ENCODE data around the gene TAF1B.
"Not testable (repeated sequence)": the region's sequence is repeated elsewhere in the genome, so short reads cannot be mapped to it uniquely, and the experiment has no call there.

The TAF1B gene

DNA sequence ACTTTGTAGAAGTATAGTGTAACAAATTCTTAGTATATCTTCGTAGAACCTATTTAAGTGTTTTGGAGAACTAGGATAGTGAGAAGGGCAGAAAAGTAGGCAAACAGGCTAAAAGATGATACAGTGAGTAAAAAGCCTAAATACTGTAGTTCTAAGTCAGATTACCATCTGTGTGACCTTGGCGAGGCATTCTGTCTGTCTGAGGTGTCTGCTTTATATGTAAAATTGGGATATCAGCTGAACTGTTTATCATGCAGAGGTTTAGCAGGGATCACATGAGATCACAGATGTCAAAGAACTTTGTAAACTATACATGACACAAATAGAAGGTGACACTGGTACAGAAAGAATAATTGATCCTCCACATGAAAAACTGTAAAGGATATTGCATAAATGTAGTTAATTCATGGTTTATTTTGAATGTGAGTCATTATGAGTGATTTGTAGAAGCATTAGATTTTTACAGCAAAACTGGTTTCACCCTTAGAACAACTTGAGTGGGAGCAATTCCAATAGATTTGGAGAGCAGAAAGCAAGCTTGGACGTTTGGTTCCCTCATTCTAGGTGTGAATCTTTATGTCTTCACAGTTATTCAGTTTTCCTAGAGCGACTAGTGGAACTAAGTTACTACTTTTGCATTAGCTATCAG lies 41.9 kb downstream of the TAF1B start:
- no peak for DNase-seq

DNA sequence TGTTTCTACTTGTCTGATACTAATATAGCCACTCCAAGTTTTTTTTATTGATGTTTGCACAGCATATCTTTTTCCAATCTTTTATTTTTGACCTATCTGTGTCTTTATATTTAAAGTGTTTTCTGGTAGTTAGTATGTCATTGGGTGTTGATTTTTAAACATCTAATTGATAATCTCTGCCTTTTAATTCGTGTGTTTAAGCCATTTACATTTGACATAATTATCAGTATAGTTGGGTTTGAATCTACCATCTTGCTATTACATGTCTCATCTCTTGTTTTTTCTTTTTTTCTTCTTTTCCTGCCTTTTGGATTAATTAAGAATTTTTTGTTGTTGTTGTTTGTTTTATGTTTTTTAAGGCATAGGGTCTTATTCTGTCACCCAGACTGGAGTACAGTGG lies 44.2 kb downstream of the TAF1B start:
- DNase-seq, result no peak

DNA sequence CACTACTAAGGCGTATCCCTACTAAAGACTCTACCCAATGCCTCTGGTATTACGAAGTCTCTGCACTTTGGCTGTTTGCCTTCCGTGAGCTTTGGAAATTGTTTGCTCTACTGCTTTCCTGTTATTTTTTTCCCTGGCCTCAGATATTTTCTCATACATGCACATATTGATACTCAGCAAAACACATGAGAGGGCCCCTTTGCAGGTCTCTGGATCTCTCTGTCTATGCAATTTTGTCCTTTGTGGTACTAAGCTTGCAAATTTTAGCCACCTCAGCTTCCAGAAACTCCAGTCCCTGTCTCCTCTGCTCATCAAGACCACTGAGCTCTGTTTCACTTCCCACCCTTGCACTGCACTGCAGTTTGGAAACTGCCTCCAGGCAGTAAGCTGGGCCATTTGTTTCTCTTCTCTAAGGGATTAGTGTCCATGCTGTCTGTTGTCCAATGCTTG lies 46.6 kb downstream of the TAF1B start:
- DNase-seq, result no peak

DNA sequence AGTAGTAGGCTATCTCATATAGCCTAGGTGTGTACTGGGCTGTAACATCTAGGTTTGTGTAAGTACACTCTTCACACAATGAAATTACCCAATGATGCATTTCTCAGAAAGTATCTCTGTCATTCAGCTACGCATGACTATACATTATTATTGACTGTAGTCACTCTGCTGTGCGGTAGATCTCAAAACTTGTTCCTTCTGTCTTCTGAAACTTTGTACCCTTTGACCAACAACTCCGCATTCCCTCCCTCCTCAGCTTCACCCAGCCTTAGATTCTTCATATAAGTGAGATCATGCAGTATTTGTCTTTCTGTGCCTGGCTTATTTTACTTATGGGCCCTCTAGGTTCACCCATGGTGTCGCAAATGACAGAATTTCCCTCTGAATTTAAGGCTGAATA lies 49.0 kb downstream of the TAF1B start:
- DNase-seq, result no peak

DNA sequence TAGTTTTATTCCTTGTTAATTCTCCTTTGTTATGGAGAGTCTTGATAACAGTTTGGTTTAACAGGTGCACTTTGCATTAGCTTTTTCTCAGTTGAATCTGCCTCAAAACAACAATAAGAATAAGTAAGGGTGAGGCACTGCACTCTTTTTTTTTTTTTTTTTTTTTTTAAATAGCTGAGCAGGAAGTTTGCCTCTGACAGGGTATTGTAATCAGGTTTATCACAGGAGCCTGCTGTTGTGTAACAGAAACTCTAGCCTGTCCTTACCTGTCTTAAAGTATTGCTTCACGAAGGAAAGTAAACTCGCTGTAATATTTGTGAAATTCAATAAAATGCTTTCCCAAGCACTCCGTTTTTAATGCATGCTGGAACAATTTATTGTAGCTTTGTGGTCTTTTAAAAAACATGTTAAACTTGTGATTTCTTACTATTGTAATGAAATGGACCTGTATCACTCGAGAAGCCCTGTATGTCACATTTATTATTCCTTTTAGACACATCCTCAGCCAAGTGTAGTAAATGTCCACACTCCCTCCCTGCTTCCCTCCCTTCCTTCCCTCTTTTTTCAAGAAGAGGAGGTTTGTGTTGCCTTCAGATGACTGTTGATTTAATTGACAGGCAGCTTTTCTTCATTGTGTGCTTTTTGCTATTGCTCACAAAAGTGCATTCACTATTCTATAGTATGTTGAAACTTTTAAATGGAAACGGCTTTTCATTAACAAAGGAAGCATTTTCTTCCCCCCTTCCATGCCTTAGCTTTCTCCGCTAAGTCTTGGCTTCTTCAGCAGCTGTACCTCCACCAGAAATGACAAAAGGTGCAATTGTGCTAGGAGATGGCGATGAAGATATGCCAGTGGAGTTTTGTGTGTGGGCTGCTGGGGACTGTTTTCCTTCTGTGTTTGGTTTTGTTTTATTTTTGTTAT lies 52.7 kb downstream of the TAF1B start:
- DNase-seq, result no peak

DNA sequence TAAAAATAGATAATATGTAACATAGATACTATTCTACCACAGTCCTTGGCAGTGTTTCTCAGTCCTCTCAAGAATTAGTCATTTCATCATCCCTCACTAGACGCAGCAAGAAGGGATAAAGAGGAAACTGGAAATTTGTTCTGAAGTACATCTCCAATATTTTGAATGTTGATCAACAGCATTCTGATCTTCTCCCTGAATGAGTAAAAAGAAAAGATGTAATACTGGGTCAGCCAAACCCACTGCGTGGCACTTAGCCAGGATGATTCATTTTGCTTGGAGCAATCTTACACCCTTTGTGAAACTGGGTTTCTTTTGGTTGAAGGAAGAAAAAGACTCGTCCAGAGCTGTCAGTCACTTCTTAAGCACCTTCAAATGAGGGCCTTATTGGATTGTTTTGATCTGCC lies 54.1 kb downstream of the TAF1B start:
- no peak for DNase-seq

DNA sequence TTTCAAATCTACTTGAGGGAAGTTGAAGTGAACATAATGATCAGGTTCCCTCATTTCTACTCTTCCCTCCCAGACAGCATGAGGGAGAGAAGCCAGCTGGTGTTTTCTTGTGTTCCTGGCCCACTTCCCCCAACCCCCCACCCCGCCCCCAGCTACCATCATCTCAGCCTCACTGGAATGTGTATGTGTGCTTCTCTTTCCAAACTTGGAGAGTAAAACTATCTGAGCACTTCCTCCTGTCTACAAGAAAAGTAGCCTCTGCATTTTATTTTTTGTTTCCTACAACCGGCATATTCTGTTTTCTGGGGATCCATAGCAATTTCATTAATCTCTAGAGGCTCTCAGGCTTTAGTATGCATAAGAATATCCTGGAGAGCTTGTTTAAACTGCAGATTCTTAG lies 54.6 kb downstream of the TAF1B start:
- no peak for DNase-seq

DNA sequence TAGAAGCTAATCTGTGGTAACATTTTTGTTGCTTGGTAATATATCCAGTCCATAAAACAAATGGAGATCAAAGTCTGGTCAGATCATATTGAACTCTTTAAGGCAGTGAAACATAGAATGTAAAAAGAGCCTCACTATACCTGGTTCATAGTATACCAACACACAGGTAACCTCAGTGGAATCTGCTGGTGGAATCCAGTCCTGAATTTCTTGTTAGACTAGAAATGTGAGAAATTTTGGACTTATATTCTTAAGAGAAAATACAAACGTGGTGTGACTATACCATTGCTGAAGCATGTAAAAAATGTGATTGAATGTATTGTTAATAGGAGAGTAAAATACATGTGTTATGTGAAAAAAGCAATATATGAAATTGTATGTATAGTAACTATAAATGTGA lies 62.1 kb downstream of the TAF1B start:
- no peak for DNase-seq

DNA sequence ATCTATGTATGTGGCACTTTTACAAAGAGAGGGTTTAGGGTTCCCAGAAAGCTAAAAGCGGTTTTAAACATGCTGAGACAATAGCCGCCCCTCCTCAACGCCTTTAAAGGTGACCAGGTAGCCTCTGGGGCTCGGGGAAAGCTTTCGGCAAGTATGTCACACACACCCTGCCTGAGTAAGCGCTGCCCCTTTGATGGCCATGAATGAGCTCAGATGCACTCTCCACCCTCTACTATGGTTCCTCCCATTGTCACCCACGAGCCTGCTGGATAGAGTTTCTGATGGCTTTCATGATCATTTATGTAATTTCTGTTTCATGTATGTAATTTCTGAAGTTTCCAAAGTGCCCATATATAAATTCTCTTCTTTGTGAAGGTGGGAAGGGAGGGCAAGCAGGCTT lies 64.1 kb downstream of the TAF1B start:
- no peak for DNase-seq

DNA sequence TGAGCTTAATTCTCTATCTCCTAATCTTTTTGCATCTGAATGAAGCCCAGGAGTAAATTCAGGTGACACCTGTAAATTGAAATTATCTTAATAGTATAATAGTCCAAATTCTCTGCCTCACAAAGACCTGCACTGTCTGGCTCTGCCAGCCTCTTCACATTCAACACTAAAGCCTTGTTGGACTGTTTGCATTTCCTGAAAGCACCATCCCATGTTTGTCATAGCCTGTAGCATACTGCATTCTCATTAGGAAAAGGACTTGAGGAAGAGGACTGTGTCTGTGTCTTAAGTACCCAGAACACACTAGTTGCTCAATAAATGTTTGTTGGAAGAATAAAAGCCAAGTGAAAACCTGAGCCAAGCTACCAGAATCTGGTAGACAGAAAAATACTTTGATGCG lies 65.4 kb downstream of the TAF1B start:
- no peak for DNase-seq

DNA sequence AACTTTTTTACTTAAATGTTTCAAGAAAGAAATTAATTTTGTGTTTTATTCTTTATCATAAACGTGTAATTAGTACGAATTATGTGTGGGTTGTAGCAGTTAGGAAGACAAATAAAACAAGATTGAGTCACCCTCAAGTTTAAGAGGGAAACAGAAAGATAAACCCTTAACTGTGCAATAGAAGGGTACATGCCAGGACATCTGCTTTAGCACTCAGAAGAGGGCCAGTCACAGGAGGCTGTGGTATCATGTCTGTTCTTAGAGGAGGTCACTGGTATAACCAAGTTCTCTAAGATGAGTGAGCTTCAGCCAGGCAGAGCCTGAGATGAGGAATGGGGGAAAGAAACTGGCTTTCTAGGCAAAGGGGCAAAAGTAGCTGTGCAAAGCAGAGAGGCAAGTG lies 65.8 kb downstream of the TAF1B start:
- DNase-seq, result no peak

DNA sequence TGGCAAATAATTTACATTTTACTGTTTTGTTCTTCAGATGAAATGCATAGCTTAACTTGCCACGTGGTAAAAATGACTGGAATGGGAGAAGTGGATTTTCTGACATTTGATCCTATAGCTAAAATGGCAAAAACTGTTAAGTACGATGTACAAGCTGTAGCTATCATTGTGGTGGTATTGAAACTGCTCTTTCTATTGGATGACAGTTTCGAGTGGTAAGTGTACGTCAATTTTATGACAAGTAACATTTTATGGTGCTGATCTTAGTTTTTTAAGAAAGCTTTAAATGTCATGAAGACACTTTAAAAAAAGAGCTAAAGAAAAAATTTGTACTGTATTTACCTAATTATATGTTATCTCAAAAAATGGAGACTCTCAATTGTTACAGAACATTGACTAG lies 67.4 kb downstream of the TAF1B start:
- no peak for DNase-seq

DNA sequence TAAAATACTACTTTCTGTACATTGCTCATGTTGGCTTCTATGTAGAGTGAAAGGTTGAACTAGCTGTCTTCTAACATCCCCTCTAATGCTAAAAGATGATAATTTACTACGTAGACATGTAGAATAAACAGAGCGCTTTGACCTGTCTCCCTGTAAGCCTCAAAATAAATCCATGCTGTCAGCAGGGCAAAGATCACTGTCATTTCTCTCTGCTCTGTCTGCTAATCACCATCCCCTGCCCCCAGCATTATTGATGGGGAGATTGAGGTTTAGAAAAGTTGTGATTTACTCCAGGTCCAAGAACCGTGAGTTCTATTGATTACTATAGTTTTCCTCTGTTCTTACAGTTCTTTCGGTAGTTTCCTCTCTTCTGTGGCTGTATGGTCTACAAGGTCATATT lies 69.2 kb downstream of the TAF1B start:
- DNase-seq, result no peak

DNA sequence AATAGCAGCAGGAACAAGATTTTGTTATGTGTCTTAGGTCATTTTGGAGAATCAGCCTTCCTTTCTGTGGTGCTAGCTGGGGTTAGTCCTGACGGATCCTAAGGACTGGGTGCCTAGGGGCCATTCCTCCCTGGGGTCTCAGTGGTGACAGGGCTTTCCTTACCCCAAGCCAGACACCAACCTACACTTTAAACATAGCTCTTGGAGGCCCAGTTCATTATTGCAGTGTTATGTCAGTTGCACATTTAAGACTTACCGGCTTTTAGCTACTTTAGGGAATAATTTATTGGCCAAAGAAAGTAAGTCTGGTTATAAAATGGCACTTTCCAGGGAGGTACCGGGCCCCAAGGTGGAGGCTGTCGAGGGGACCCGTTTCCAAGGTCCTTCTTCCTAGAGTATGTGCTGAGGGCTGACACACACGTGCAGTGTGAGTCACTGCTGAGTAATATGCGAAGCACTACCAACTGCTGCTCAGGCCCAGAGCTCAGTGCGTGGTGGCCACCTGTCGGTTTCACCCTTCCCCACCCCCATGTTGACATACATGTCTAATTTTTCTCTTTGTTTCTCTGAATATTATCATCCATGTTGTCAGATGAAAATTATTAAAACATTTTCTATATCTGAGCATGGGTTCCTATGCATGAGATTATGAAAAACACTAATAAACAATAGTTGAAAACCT lies 71.3 kb downstream of the TAF1B start:
- no peak for DNase-seq

DNA sequence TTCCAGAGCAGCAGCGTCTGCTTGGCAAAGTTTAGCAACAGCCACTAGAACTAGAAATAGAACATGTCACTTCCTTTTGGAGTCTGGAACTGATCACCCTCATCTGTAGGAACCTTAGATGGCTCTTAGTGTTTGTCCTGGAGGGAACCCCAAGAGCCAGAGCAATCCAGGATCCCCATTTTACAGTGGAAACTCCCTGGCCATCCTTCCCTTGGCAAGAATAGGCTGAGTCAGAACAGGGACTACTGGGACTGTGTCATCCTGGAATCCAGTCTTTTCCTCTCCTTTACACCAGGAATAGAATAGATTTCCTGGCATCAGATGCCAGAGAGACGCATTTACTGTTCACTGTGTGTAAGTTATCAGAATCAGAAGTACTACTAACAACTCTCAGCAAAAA lies 75.0 kb downstream of the TAF1B start:
- no peak for DNase-seq

DNA sequence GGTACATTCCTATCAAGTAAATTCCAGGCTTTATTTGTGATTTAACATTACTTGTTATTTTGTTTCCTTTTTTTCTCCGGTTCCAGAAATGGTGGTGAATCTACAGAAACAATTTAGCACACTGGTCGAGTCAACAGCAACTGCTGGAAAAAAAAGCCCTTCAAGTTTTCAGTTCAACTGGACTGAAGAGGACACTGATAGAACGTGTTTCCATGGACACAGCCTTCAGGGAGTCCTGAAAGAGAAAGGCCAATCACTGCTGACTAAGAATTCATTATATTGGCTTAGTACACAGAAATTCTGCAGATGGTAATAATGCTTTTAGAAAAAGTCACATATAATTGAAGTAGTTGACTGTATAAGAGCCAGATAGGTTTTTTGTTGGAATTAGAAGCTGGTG lies 76.2 kb downstream of the TAF1B start:
- no peak for DNase-seq

DNA sequence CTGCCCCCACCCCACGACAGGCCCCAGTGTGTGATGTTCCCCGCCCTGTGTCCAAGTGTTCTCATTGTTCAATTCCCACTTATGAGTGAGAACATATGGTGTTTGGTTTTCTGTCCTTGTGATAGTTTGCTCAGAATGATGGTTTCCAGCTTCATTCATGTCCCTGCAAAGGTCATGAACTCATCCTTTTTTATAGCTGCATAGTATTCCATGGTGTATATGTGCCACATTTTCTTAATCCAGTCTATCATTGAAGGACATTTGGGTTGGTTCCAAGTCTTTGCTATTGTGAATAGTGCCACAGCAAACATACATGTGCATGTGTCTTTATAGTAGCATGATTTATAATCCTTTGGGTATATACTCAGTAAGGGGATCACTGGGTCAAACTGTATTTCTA lies 83.7 kb downstream of the TAF1B start:
- not testable (repeated sequence) for DNase-seq

DNA sequence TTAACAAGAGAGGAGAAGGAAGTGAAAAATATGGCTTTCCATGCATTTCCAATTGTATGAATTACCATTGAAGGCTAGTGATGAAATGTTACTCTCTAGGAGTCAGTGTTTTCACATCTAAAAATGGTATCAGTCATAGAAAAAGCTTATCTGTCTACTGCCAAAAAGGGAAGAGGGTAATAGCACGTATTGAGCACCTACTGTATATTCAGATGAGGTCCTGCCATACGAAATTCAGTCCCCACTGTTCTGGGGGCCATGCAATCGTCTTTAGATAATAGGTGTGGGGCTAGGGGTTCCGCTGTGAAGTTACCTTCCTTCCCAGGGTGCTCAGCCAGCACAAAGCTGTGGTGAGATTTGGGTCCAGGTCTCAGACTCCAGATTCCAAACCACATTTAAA lies 94.0 kb downstream of the TAF1B start:
- no peak for DNase-seq

DNA sequence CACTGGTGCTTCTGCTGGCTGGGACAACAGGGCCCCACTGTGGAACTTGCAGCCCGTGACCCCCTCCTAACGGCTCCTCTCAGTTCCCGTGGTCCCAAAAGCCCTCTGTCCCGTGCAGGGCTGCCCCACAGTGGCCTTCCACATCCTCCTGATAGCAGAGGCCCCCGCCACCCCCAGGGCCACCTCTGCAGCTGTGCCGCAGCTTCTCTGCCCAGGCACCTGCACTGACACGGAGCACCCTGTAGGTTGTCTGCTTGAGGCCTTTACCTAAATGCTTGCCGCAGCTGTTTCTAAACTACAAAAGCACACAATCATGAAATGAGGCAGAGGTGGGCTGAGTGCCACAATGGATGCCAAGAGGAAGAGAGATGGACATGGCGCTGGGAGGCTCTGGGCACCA lies 94.7 kb downstream of the TAF1B start:
- no peak for DNase-seq

DNA sequence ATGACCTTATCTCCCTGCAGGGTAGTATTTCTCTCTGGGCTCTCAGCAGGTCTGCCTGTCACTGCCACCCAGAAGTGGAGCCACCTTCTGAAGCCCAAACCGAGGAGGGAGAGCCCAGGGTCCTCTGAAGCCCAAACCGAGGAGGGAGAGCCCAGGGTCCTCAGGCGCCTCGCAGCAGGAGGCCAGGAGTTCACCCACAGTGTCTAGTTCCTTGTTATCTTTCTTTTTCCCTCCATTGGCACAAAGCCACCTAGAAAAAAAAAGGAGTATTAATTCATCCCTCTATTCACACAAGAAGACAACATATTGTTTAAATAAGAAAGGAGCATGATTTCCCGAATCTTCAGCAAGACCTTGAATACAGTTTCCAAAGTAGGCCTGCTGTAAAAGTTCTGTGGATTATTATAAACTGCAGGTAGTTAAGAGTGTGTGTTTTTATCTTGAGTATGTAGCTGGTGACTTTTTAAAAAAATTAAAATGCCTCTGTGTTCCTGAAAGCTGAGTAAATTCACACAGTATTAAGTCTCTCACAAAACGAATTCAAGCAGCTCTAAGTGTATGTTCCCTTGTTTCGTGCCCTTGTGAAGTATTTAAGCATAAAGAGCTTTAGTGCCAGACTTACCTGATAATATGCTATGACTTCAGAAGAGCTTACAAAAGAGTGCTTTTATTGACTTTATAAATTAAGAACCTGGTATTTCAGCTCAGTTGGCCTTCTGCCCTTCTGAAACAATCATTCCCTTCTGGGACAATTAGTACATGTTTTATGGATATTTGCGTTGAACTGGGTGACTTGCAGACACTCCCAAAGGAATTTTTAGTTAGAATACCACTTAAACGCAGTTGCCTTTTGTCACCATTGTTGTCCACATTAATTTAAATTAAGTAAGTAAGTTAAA lies 96.6 kb downstream of the TAF1B start:
- no peak for DNase-seq

DNA sequence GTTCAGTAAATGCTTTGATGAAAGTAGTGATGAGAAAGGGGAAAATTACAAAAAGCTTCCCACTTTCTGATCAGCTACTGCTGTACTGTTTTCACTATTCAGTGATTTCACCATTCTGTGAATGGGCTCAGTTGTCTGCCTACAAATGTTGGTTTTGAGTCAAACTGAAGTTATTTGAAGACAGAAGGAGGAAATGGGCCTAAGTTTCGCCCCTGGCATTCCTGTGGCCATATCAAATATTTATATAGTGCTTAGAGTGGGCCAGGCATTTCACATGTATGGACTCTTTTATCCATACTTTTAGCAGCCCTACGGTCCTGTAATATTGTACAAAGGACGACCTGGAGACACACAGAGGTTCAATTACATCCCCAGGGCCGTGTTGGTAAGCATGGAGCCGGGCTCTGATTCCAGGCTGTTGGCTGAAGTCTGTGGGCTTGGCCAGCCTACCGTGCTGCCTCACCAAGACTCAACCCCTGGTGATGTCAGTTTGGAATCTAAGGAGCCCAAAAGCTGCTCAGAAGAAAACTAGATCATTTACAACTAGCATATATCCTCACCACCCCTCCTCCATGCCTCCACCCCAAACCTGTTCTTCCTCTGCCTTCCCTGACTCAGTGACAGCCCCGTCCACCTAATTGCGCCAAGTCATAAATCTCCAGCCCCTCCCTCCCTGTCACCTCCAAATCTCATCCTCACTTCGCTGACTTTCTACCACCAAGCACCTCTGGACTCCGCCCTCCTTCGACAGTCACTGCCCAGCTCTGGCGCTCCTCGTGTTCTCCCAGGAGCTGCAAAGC lies 98.1 kb downstream of the TAF1B start:
- no peak for DNase-seq

DNA sequence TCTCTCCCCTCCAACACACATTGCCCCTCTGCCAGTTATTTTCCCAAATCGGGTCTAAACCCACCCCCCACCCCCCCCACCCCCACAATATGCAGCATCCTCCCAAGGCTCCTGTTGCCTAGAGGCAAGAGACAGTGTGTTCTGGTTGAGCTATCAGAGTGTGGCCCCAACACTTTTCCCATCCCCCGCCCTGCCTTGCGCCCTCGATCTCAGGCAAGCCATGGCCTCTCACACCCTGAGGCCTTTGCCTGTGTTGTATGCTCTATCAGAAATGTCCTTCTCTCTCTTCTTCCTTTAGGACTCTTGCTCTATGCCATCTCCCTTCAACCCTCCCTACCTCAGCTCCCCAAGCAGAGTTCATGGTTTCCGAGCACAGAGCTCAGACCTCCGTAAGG lies 98.7 kb downstream of the TAF1B start:
- no peak for DNase-seq
